ENCODE data around the gene ENKD1. TPM values are rescaled to one million over a fixed set of nuclear protein-coding genes. Genes with fewer than 3 reads are reported as not detected.
A peak's percentile ranks its signal among the peaks of the same experiment; 100 is the strongest.
"Not testable (repeated sequence)": the region's sequence is repeated elsewhere in the genome, so short reads cannot be mapped to it uniquely, and the experiment has no call there.

The ENKD1 gene
- total RNA-seq, 3 donors from 2014 or later (not counting 1 experiment from before 2014, with no cell fraction given): 3.4 to 4.2 (median 3.7) TPM

DNA sequence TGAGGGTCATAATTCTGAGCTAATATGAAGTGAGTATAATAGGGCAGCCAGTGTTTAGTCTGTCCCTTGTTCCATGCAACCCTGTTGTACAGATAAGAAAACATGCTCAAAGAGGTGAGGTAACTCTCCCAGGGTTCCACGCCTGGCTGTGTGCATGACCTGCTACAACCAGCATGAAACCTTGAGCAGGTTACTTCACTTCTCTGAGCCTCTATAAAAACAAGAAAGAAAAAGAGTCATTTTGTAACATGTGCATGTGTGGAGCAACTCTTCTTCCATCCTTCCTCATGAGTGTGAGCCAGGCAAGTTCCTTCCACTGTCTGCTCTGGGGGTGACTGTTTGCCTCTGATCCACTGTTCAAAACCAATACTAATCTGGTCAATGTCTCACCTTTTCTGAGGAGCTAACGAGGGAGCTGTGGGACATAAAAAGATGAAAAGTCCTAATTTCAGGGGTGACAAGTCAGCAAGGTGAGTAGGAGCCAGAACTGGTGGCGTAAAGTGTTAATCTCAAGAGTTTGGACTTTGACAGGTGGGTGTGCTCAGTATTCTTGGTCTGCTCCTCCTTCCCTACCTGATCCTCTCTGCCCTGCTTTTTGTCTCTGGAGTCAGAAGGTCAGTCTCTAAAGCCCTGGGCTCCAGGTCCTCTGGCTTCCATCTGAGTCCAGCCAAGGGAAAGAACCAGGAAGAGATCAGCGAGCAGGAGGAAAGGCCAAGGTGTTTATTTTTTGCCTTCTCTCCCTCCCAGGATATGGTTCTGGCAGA, 31.1 kb upstream of the ENKD1 start:
- Histone ChIP-seq H3K27me3 (ENCODE audit: control insufficient read depth, insufficient read depth, low read length) (no peaks in the 10 kb centered on the region), H3K4me1 (ENCODE audit: control insufficient read depth, insufficient read depth, low read length) (no peaks in the 10 kb centered on the region), H3K36me3 (ENCODE audit: control insufficient read depth, insufficient read depth, low read length) (no peaks in the 10 kb centered on the region), H3K9me3 (ENCODE audit: control insufficient read depth, insufficient read depth, low read length) (peaks cover 9% of the 10 kb centered on the region), H3K27ac (ENCODE audit: low read length) (no peak overlapping the region), H3K4me3 (ENCODE audit: low read length) (no peak overlapping the region)
- no peak overlapping the region for H3K4me3 Mint-ChIP-seq
- H3K4me1 Mint-ChIP-seq: no peaks in the 10 kb centered on the region
- no peak overlapping the region for H3K27ac Mint-ChIP-seq
- H3K36me3 Mint-ChIP-seq: no peaks in the 10 kb centered on the region
- 96% methylated on average over 4 of the region's 4 CpGs for WGBS (ENCODE audit: insufficient coverage)
- ATAC-seq (peak in 1 of 3 donors; percentile 14), DNase-seq (no peak)
- H3K27me3 Mint-ChIP-seq (ENCODE audit: low read depth in 2 of 2): no peaks in the 10 kb centered on the region
- intact Hi-C loops (cut with micrococcal nuclease): no loop called here
- TF ChIP-seq, protein P1, sequence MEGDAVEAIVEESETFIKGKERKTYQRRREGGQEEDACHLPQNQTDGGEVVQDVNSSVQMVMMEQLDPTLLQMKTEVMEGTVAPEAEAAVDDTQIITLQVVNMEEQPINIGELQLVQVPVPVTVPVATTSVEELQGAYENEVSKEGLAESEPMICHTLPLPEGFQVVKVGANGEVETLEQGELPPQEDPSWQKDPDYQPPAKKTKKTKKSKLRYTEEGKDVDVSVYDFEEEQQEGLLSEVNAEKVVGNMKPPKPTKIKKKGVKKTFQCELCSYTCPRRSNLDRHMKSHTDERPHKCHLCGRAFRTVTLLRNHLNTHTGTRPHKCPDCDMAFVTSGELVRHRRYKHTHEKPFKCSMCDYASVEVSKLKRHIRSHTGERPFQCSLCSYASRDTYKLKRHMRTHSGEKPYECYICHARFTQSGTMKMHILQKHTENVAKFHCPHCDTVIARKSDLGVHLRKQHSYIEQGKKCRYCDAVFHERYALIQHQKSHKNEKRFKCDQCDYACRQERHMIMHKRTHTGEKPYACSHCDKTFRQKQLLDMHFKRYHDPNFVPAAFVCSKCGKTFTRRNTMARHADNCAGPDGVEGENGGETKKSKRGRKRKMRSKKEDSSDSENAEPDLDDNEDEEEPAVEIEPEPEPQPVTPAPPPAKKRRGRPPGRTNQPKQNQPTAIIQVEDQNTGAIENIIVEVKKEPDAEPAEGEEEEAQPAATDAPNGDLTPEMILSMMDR (IDR thresholded peaks at IDR 0.05): no peak
- peaks cover 0 to 3% of the 10 kb centered on the region in 2 donors for H3K9me3 Mint-ChIP-seq

DNA sequence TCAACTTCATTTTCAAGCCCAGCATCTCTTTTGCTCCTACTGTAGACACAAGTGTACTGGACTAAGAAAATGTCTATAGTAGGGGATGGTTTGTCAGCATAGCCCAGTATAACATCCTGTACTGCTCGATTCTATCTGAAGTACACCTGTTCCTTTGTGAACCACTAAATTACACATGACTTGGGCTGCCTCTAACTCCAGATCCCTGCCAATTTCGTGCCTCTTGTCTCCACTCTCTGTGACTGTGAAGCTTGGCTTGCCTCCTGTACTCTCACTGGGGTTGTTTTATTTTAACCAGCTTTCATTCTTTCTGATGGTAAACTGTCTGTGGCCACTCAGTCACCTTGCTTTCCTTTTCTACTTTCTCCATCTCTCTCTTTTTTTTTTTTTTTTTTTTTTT, 28.1 kb upstream of the ENKD1 start:
- no peaks in the 10 kb centered on the region for H3K27me3 Mint-ChIP-seq (ENCODE audit: low read depth in 2 of 2)
- peaks cover 0 to 3% of the 10 kb centered on the region in 2 donors for H3K9me3 Mint-ChIP-seq
- no peaks in the 10 kb centered on the region for H3K36me3 Mint-ChIP-seq

DNA sequence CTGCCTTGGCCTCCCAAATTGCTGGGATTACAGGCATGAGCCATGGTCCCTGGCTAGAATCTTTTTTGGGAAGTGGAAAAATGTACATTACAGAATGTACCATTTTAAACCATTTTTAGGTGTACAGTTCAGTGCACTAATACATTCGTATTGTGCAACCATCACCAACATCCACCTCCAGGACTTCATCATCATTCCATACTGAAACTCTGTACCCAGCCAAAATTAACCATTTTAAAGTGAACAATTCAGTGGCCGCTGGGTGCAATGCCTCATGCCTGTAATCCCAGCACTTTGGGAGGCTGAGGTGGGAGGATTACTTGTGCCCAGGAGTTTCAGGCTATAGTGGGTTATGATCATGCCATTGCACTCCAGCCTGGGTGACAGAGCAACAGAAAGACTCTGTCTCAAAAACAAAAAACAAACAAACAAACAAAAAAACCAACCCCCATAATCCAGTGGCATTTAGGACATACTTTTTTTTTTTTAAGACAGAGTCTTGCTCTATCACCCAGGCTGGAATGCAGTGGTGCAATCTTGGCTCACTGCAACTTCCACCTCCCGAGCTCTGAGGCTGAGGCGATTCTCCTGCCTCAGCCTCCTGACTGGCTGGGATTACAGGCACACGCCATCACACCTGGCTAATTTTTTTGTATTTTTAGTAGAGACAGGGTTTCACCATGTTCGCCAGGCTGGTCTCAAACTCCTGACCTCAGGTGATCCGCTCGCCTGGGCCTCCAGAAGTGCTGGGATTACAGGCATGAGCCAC, 27.2 kb upstream of the ENKD1 start:
- H3K4me3 ChIP-seq (ENCODE audit: low read length); H3K27ac Mint-ChIP-seq; H3K27me3 ChIP-seq (ENCODE audit: control insufficient read depth, insufficient read depth, low read length); H3K4me3 Mint-ChIP-seq; H3K27ac ChIP-seq (ENCODE audit: low read length); H3K9me3 Mint-ChIP-seq; H3K4me1 ChIP-seq (ENCODE audit: control insufficient read depth, insufficient read depth, low read length); H3K36me3 Mint-ChIP-seq; DNase-seq; H3K4me1 Mint-ChIP-seq; H3K36me3 ChIP-seq (ENCODE audit: control insufficient read depth, insufficient read depth, low read length); ATAC-seq; H3K27me3 Mint-ChIP-seq (ENCODE audit: low read depth in 2 of 2); intact Hi-C loops (cut with micrococcal nuclease); H3K9me3 ChIP-seq (ENCODE audit: control insufficient read depth, insufficient read depth, low read length): not testable (repeated sequence)
- 98% methylated on average over 7 of the region's 8 CpGs for WGBS (ENCODE audit: insufficient coverage)

More for the DNA sequence above, 28.1 kb upstream of the ENKD1 start:
- Mint-ChIP-seq H3K27ac (no peak overlapping the region), H3K4me1 (peaks cover 0 to 4% of the 10 kb centered on the region in 2 donors), H3K4me3 (no peak overlapping the region)
- 85% methylated on average over 2 of the region's 2 CpGs for WGBS (ENCODE audit: insufficient coverage)
- H3K27me3 ChIP-seq (ENCODE audit: control insufficient read depth, insufficient read depth, low read length): no peaks in the 10 kb centered on the region
- TF ChIP-seq, protein P1 (IDR thresholded peaks at IDR 0.05): no peak
- no peak overlapping the region for H3K27ac ChIP-seq (ENCODE audit: low read length)
- H3K36me3 ChIP-seq (ENCODE audit: control insufficient read depth, insufficient read depth, low read length): peaks cover 2% of the 10 kb centered on the region
- peaks cover 6% of the 10 kb centered on the region for H3K9me3 ChIP-seq (ENCODE audit: control insufficient read depth, insufficient read depth, low read length)
- intact Hi-C loops (cut with micrococcal nuclease): no loop called here
- DNase-seq (no peak), ATAC-seq (no peak)
- no peaks in the 10 kb centered on the region for H3K4me1 ChIP-seq (ENCODE audit: control insufficient read depth, insufficient read depth, low read length)
- H3K4me3 ChIP-seq (ENCODE audit: low read length): no peak overlapping the region

DNA sequence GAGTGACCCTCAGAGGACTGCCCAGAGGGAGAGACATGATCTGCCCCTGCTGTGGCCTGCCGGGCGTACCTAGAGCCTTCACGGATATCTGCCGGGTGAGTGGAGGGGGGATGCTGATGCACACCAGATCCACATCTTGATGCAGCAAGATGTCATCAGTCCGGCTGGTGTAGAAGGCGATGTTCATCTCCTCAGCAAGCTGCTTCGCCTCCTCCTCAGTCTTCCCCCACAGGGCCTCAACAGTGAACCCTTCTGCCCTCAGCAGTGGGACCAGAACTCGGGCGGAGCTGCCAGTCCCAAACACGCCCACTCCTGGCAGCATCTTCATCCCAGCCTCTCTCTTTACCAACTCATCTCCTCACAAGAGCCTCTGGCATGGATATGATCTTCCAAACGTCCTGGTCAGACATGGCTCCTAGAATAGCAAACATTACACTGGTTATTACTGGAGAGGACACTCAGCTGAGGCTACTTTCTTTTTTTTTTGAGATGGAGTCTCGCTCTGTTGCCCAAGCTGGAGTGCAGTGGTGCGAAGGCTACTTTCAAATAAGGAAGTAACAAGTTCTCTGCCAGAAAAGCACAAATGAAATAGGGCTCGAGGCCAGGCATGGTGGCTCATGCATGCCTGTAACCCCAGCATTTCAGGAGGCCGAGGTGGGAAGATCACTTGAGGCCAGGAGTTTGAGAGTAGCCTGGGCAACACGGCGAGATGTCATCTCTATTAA, 19.0 kb upstream of the ENKD1 start:
- DNase-seq (no peak), ATAC-seq (no peak)
- H3K9me3 ChIP-seq (ENCODE audit: control insufficient read depth, insufficient read depth, low read length): no peaks in the 10 kb centered on the region
- TF ChIP-seq, protein P1 (IDR thresholded peaks at IDR 0.05): no peak
- Mint-ChIP-seq H3K4me3 (no peak overlapping the region), H3K9me3 (no peaks in the 10 kb centered on the region), H3K36me3 (peaks cover 6% of the 10 kb centered on the region), H3K27me3 (ENCODE audit: low read depth in 2 of 2) (no peaks in the 10 kb centered on the region), H3K4me1 (no peaks in the 10 kb centered on the region), H3K27ac (no peak overlapping the region)
- H3K36me3 ChIP-seq (ENCODE audit: control insufficient read depth, insufficient read depth, low read length): peaks cover 17% of the 10 kb centered on the region
- intact Hi-C loops (cut with micrococcal nuclease): no loop called here
- no peak overlapping the region for H3K4me3 ChIP-seq (ENCODE audit: low read length)
- no peak overlapping the region for H3K27ac ChIP-seq (ENCODE audit: low read length)
- peaks cover 3% of the 10 kb centered on the region for H3K4me1 ChIP-seq (ENCODE audit: control insufficient read depth, insufficient read depth, low read length)
- WGBS (ENCODE audit: insufficient coverage): 85% methylated on average over 15 of the region's 17 CpGs
- H3K27me3 ChIP-seq (ENCODE audit: control insufficient read depth, insufficient read depth, low read length): no peaks in the 10 kb centered on the region

Measured in natural killer cell (primary cell).